ENCODE measurements around the gene NBPF20.
"Not testable (repeated sequence)": the region's sequence is repeated elsewhere in the genome, so short reads cannot be mapped to it uniquely, and the experiment has no call there.

Gene NBPF20

DNA sequence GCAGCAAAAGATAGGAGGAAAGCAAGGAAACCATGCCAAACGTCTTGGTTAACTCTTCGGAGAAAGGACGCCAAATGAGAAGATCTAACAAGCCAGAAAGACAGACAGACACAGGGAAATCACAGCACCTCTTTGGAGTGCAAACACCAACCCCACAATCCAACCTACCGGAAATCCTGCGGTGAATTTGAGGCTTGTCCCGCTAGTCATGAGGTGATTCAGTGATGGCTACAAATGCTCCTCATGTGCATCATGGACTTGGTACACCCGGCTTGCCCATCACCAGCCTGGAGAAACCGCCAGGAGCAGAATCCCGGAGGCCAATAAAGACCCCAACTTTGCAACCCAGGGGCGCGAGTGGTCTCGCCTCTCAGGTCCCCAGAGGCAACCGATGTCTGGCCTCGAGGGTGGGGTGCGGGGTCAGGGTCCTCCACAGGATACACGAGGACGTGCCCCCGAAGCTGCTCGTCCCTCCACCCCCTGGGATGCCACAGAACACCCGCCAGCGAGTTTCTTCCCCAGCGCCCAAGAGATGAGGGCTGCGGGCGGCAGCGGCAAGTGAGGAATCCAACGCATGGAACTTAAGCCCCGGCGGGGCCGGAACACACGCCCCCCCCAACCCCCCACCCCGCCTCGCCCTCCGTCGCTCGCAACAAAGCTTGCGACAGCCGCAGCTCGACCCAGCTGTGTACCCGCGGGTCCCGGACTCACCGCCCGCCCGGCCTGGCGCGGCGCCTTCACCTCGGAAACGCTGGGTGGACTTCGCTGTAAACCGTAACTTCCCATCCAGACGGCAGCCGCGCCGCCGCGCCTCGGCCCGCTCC lies 579 bp downstream of the NBPF20 start:
- peak; percentile 17 to 50 for DNase-seq

DNA sequence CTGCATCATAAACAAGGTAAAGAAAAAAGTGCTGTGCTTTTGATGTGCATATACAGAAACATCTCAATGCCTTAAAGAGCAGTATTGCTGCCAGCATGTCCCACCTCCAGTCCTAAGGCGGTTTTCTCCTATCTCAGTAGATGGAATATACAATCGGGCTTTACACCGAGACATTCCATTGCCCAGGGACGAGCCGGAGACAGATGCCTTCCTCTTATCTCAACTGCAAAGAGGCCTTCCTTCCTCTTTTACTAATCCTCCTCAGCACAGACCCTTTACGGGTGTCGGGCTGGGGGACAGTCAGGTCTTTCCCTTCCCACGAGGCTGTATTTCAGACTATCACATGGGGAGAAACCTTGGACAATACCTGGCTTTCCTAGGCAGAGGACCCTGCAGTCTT lies 10.3 kb downstream of the NBPF20 start:
- not testable (repeated sequence) for DNase-seq

DNA sequence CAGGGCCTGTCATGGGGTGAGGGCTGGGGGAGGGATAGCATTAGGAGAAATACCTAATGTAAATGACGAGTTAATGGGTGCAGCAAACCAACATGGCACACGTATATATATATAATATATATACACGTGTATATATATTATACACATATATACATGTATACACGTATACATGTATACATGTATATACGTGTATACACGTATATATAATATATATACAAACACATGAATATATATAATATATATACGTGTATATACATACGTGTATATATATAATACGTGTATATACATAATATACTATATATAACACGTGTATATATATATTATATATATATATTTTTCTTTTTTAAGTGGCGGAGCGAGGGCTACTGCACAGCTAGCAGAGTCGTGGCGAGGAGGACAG lies 18.1 kb downstream of the NBPF20 start:
- not testable (repeated sequence) for DNase-seq

- DNase-seq, result not testable (repeated sequence)
Observed at GRCh38 chr1:145404949-145405348, 20.5 kb downstream of the NBPF20 start.

GRCh38 chr1:145400701-145401100 lies 24.7 kb downstream of the NBPF20 start:
- not testable (repeated sequence) for DNase-seq

Measured in CD4-positive, alpha-beta T cell treated with Interleukin-1 beta for 1 hour (primary cell).